HepG2 (cell line): Measurements from ENCODE around the gene F12.

Source experiments
- EP300 ChIP-seq, 3 experiments: sonication (generic) in 1 of 3; formaldehyde crosslinking in 1 of 3; IDR thresholded peaks; 2 replicates each; pipeline versions ENCODE4 v1.5.1 to v1.6.1; 2011 to 2020; ENCODE audit warnings: low read depth in 2 of 3, low read length in 2 of 3, borderline replicate concordance in 1 of 3, improper control_type of control experiment in 1 of 3, mild to moderate bottlenecking in 1 of 3, missing genetic modification reagents in 1 of 3, moderate library complexity in 1 of 3
- GATAD2A ChIP-seq: IDR thresholded peaks from 2 replicates; pipeline ENCODE4 v1.6.1; 2016
- RXRA ChIP-seq: sonication (generic); formaldehyde crosslinking; IDR thresholded peaks from 2 replicates; pipeline ENCODE4 v1.5.1; 2020; ENCODE audit warnings: missing genetic modification reagents
- ZNF263 ChIP-seq: sonication (generic); formaldehyde crosslinking; IDR thresholded peaks from 2 replicates; pipeline ENCODE4 v1.4.0; 2020; ENCODE audit warnings: missing genetic modification reagents
- ZNF749 ChIP-seq: sonication (generic); formaldehyde crosslinking; IDR thresholded peaks from 2 replicates; pipeline ENCODE4 v1.8.0; 2022; ENCODE audit warnings: mild to moderate bottlenecking, missing genetic modification reagents, moderate library complexity, borderline replicate concordance
- ZNF75D ChIP-seq: sonication (generic); formaldehyde crosslinking; IDR thresholded peaks from 2 replicates; pipeline ENCODE4 v1.8.1; 2023; ENCODE audit warnings: missing genetic modification reagents, mild to moderate bottlenecking, borderline replicate concordance
- ZNF766 ChIP-seq: sonication (generic); formaldehyde crosslinking; IDR thresholded peaks from 2 replicates; pipeline ENCODE4 v1.5.0; 2020; ENCODE audit warnings: missing genetic modification reagents, borderline replicate concordance

GRCh38 chr5:177353093-177353492 lies 56.3 kb downstream of the F12 start:
- TF ChIP-seq ZNF766 (CRISPR knock-in tag) = no peak
- no peak for TF ChIP-seq ZNF75D
- no peak for TF ChIP-seq ZNF749
- no peak for TF ChIP-seq RXRA (CRISPR knock-in tag)
- no peak for TF ChIP-seq EP300 (IDR thresholded peaks at IDR 0.05; ENCODE audit: low read depth in 2 of 2, low read length in 2 of 2)
- TF ChIP-seq EP300 (CRISPR knock-in tag; IDR thresholded peaks at IDR 0.05; ENCODE audit: borderline replicate concordance) = no peak
- no peak for TF ChIP-seq ZNF263 (CRISPR knock-in tag)
- TF ChIP-seq GATAD2A (CRISPR knock-in tag) = no peak
